Breast epithelium (tissue), 4 donors: ENCODE data around the gene CCL27. TPM values are rescaled to one million over a fixed set of nuclear protein-coding genes. Genes with fewer than 3 reads are reported as not detected.

ENCODE experiments used
- DNase-seq, 2 donors: peaks; one replicate each; pipeline ENCODE4 v3.0.0-alpha.2; 2019; ENCODE audit warnings: low spot score in 2 of 2
- H3K27ac ChIP-seq, 2 donors: fragments of 200-600 bp; sonication (generic) in 1 of 2; one replicate each; pipeline ENCODE4 v1.5.1; 2016 to 2019; ENCODE audit warnings: mild to moderate bottlenecking in 1 of 2
- H3K27me3 ChIP-seq, 2 donors: fragments of 200-600 bp; sonication (generic) in 1 of 2; one replicate each; pipeline versions ENCODE4 v1.5.1 to v1.6.0; 2017 to 2019; ENCODE audit warnings: control low read depth in 1 of 2, mild to moderate bottlenecking in 1 of 2
- H3K36me3 ChIP-seq: fragments of 200-600 bp; one replicate; pipeline ENCODE4 v1.5.1; 2019
- H3K4me1 ChIP-seq, 2 donors: fragments of 200-600 bp; sonication (generic); one replicate each; pipeline ENCODE4 v1.5.1; 2016 to 2019; ENCODE audit warnings: control low read depth in 1 of 2
- H3K4me3 ChIP-seq, 3 donors: fragments of 200-600 bp; sonication (generic); 1 replicate in 2 of 3; 2 replicates in 1 of 3; pipeline ENCODE4 v1.5.1; 2016 to 2019; ENCODE audit warnings: mild to moderate bottlenecking in 3 of 3, moderate library complexity in 2 of 3
- H3K9me3 ChIP-seq, 2 donors: fragments of 200-600 bp; sonication (generic) in 1 of 2; one replicate each; pipeline ENCODE4 v1.5.1; 2016 to 2019; ENCODE audit warnings: control low read depth in 1 of 2
- POLR2A ChIP-seq: fragments of 450-650 bp; IDR thresholded peaks from one replicate; pipeline ENCODE4 v1.6.1; 2016; ENCODE audit warnings: antibody characterized with exemption, mild to moderate bottlenecking, moderate library complexity
- POLR2AphosphoS5 ChIP-seq, 3 donors: sonication (generic); formaldehyde crosslinking; IDR thresholded peaks; one replicate each; pipeline ENCODE4 v1.6.1; 2017; ENCODE audit warnings: antibody characterized with exemption in 3 of 3
- intact Hi-C: fragments of 100-400 bp; cut with DNase I; formaldehyde crosslinking; loops from one replicate; pipeline ENCODE4 v1.15.1; 2023; ENCODE audit warnings: low total_unique reads
- total RNA-seq, 3 donors: library from RNA; depleted of rRNA; stranded (reverse); fragments of >200 nt; gene quantifications; one replicate each; pipeline ENCODE4 v1.1.0, GENCODE V29; 2016
- TF ChIP-seq, protein P1 (sequence below), 3 donors: fragments of 450-650 bp; IDR thresholded peaks; one replicate each; pipeline ENCODE4 v1.5.1; 2016 to 2017; ENCODE audit warnings: antibody characterized with exemption in 3 of 3, mild to moderate bottlenecking in 3 of 3, moderate library complexity in 3 of 3

CCL27 gene
- total RNA-seq, 3 donors from 2014 or later: not detected

DNA sequence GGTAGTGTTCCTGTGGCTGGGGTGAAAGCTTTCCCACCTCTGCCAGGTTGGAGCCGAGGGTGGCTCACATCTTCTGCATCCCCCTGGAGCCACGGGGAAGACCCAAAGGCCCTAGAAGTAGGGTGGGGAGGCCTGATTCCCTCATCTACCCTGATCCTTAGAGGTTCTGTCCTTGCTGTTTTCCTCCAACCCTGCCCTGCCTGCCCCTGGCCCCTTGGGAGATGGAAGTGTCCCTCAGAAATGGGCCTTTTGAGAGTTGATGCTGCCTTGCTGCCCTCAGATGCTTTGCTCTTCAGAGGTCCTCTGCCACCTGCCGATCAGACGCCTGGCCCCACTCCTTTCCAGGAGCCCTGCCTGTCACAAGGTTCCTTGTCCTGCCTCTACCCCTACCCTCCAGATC lies 22.4 kb upstream of the CCL27 start:
- H3K27me3 ChIP-seq: no peaks in the 10 kb centered on the region
- H3K27ac ChIP-seq: peak overlapping the region in 1 of 2 donors; percentile 85
- H3K9me3 ChIP-seq: no peaks in the 10 kb centered on the region
- H3K36me3 ChIP-seq: no peaks in the 10 kb centered on the region
- intact Hi-C loops: no loop called here
- H3K4me3 ChIP-seq: no peak overlapping the region
- no peak for DNase-seq
- TF ChIP-seq POLR2A (no peak), POLR2AphosphoS5 (IDR thresholded peaks at IDR 0.05) (no peak)
- TF ChIP-seq, protein P1, sequence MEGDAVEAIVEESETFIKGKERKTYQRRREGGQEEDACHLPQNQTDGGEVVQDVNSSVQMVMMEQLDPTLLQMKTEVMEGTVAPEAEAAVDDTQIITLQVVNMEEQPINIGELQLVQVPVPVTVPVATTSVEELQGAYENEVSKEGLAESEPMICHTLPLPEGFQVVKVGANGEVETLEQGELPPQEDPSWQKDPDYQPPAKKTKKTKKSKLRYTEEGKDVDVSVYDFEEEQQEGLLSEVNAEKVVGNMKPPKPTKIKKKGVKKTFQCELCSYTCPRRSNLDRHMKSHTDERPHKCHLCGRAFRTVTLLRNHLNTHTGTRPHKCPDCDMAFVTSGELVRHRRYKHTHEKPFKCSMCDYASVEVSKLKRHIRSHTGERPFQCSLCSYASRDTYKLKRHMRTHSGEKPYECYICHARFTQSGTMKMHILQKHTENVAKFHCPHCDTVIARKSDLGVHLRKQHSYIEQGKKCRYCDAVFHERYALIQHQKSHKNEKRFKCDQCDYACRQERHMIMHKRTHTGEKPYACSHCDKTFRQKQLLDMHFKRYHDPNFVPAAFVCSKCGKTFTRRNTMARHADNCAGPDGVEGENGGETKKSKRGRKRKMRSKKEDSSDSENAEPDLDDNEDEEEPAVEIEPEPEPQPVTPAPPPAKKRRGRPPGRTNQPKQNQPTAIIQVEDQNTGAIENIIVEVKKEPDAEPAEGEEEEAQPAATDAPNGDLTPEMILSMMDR (IDR thresholded peaks at IDR 0.05): no peak
- H3K4me1 ChIP-seq: no peaks in the 10 kb centered on the region

DNA sequence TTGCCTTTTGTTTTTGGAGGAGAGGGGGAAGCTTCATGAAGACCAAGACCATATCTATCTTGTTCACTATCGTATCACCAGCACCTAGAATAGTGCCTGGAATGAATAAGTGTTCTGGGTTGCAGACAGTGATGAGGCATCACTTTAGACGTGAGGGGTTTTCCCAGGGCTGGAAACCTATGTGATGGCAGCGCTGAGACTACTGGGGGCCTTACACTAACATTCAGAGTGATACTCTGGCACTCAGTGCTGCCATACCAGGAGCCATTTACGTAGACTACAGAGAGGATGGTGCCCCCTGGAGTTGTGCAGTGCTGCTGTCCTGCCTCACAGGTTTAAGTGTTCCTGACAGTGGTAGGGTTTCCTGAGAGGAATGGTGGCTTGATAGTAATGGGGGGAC lies 21.7 kb upstream of the CCL27 start:
- no peaks in the 10 kb centered on the region for H3K9me3 ChIP-seq
- H3K36me3 ChIP-seq: no peaks in the 10 kb centered on the region
- no peak overlapping the region for H3K27ac ChIP-seq
- TF ChIP-seq, protein P1 (IDR thresholded peaks at IDR 0.05): no peak
- TF ChIP-seq POLR2AphosphoS5 (IDR thresholded peaks at IDR 0.05) (no peak), POLR2A (no peak)
- intact Hi-C loops: no loop called here
- H3K4me3 ChIP-seq: no peak overlapping the region
- no peaks in the 10 kb centered on the region for H3K27me3 ChIP-seq
- H3K4me1 ChIP-seq: no peaks in the 10 kb centered on the region
- DNase-seq: no peak

DNA sequence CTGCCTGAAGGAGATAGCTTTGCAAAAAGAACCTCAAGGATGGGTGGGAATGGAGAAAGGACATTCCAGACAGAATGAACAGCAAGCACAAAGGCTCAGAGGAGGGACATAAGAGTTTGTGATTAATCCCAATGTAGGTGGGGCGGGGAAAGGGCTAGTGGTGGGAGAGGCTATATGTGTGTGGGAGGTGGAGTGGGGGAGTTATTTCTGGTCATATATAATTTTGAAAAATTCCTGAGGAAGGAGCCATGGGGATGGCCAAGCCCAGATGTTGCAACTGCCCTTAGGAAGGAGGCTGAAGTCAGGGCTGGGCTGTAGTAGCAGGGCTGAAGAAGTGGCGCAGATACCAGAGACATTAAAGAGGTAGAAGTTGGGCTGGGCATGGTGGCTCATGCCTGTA lies 13.4 kb upstream of the CCL27 start:
- TF ChIP-seq, protein P1 (IDR thresholded peaks at IDR 0.05): no peak
- TF ChIP-seq POLR2AphosphoS5 (IDR thresholded peaks at IDR 0.05) (no peak), POLR2A (no peak)
- no peaks in the 10 kb centered on the region for H3K36me3 ChIP-seq
- no peak overlapping the region for H3K4me3 ChIP-seq
- intact Hi-C loops: no loop called here
- no peaks in the 10 kb centered on the region for H3K27me3 ChIP-seq
- DNase-seq: no peak
- H3K4me1 ChIP-seq: no peaks in the 10 kb centered on the region
- H3K9me3 ChIP-seq: no peaks in the 10 kb centered on the region
- H3K27ac ChIP-seq: peak overlapping the region in 1 of 2 donors; percentile 75

DNA sequence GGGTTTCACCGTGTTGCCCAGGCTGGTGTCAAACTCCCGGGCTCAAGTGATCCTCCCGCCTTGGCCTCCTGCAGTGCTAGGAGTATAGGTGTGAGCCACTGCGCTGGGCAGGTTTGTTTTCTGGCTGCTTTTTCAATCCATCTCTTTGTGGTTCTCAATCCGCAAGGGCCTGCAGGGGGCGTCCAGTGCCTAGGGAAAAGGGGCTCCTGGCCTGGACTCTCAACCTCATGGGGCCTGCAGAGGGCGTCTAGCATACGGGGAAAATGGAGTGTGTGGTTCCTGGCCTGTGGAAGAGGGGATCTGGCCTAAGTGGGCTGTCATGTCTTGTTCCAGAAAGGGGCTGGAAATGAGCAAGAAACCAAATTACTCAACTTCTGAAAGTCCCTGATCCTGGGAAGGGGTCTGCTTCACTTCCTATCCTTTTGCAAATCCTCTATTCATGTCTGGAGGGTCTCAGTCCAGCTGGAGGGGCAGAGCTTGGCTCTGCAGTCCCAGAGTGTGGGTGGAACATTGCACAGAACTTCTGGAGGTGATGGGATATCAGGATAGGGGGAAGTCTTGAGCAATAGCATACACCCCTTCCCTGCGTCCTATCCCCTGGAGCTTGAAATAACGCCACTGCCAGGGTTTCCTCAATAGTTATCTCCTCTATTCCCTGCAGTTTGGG lies 12.7 kb upstream of the CCL27 start:
- no peaks in the 10 kb centered on the region for H3K9me3 ChIP-seq
- H3K36me3 ChIP-seq: no peaks in the 10 kb centered on the region
- no peak overlapping the region for H3K4me3 ChIP-seq
- H3K27me3 ChIP-seq: no peaks in the 10 kb centered on the region
- no peaks in the 10 kb centered on the region for H3K4me1 ChIP-seq
- TF ChIP-seq, protein P1 (IDR thresholded peaks at IDR 0.05): peak in 2 of 3 donors; percentile 29 to 47
- no peak for TF ChIP-seq POLR2AphosphoS5 (IDR thresholded peaks at IDR 0.05)
- no peak for DNase-seq
- intact Hi-C loops: no loop called here
- peak overlapping the region in 1 of 2 donors; percentile 75 for H3K27ac ChIP-seq

DNA sequence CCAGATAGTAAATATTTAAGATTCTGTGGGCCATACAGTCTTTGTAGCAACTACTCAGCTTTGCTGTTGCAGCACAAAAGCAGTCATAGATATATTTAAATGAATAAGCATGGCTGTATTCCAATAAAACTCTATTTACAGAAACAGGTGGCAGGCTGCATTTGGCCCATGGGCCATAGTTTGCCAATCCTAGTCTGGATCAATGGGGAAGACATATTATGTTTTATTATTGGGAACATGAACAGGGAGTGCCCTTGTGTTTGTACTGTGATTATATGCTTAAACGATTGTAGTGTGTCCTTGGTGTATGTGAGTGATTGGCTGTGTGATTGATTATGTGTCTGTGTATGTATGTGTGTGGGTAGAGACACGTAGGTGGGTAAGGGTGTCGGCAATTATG lies 12.0 kb upstream of the CCL27 start:
- Histone ChIP-seq H3K27me3 (no peaks in the 10 kb centered on the region), H3K4me1 (no peaks in the 10 kb centered on the region), H3K27ac (no peak overlapping the region), H3K36me3 (no peaks in the 10 kb centered on the region), H3K4me3 (no peak overlapping the region), H3K9me3 (peaks cover 0 to 2% of the 10 kb centered on the region in 2 donors)
- TF ChIP-seq POLR2AphosphoS5 (IDR thresholded peaks at IDR 0.05): no peak
- TF ChIP-seq, protein P1 (IDR thresholded peaks at IDR 0.05): no peak
- TF ChIP-seq POLR2A: no peak
- intact Hi-C loops: no loop called here
- no peak for DNase-seq
